ENCODE measurements around the gene DNAJB6.

The DNAJB6 gene

DNA sequence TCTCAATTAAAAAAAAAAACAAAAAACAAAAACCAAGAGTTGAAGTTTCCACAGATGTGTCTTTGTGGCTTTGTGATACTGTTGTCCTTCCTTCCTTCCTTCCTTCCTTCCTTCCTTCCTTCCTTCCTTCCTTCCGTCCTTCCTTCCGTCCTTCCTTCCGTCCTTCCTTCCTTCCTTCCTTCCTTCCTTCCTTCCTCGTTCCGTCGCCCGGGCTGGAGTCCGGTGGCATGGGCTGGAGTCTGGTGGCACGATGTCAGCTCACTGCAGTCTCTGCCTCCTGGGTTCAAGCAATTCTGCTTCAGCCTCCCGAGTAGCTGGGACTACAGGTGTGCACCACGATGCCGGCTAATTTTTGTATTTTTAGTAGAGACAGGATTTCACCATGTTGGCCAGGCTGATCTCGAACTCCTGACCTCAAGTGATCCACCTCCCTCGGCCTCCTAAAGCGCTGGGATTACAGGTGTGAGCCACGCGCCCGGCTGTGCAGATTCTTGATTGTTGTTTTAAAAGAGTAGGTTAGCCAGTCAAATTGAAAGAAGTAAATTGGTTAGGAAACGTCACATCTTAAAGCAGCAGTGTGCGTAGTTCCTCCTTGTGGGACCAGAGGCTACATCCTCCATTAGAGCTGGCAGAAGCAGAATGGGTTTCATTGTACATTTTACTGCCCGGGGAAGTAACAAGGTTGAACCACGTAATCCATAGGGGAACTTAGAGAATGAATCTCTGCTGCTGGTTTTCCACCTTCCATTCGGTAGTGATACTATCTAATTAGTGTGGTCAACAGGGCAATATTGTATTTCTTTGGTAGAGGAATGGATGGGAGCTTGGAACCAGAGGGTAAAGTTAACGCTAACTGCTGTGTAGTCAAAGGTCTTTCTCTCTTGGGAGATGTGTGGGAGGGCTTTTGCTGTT is 20.6 kb downstream of the DNAJB6 start:
- TF ChIP-seq CTCF (IDR thresholded peaks at IDR 0.05), result no peak

GRCh38 chr7:157358041-157358752 is 21.4 kb downstream of the DNAJB6 start:
- TF ChIP-seq CTCF (IDR thresholded peaks at IDR 0.05), result no peak

GRCh38 chr7:157358753-157359096 is 21.9 kb downstream of the DNAJB6 start:
- TF ChIP-seq CTCF (IDR thresholded peaks at IDR 0.05), result no peak

DNA sequence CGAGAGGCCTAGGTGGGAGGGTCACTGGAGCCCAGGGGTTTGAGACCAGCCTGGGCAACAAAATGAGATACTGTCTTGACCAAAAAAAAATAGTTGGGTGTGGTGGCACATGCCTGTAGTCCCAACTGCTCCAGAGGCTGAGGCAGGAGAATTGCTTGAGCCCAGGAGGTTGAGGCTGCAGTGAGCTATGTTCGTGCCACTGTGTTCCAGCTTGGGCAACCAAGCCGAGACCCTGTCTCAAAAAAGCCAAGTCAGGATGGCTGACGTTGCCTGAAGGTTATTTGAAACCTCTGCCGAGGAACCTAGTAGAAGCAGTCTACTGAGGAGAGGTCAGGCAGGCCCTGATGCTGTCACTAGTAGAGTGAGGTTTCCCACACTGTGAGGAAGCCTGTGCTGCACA is 22.8 kb downstream of the DNAJB6 start:
- TF ChIP-seq CTCF (IDR thresholded peaks at IDR 0.05), result no peak

DNA sequence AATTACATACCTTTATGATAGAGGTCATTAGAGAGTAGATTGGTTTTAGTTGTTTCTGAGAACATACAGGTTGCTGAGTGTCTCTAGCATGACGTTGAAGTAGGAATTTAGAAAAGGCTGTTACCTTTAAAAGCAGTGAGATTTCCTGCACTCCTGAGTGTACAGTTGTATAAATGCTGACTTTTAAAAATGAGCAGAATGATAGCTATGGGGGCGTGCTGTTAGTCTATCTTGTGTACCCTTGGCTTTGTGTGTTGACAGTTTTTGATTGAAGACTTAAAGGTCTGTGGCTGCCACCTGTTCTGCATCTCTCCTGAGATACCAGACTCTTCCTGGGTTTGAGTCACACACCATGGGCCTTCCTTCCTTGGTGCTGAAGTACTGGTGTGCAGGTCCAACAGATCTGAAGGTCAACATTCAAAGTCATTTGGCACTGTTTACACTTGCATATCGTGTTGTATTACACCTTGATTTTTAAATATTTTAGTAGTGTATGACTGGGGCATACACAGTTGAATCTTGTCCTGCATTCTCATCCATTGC is 23.8 kb downstream of the DNAJB6 start:
- no peak for TF ChIP-seq CTCF (IDR thresholded peaks at IDR 0.05)

DNA sequence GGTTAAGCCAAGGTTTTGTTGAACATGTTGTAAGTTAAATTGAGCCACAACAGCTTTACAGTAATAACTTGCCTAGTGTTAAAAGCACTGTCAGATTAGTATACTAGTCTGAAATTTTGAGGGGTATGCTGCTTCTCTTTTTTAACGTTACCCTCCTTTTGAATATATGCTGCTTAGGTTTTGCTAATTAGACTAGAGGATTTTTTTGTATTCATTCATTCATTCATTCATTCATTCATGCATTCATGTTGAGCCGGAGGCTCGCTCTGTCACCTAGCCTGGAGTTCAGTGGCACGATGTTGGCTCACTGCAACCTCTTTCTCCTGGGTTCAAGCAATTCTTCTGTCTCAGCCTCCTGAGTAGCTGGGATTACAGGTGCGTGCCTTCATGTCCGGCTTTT is 24.7 kb downstream of the DNAJB6 start:
- TF ChIP-seq CTCF (IDR thresholded peaks at IDR 0.05), result no peak

DNA sequence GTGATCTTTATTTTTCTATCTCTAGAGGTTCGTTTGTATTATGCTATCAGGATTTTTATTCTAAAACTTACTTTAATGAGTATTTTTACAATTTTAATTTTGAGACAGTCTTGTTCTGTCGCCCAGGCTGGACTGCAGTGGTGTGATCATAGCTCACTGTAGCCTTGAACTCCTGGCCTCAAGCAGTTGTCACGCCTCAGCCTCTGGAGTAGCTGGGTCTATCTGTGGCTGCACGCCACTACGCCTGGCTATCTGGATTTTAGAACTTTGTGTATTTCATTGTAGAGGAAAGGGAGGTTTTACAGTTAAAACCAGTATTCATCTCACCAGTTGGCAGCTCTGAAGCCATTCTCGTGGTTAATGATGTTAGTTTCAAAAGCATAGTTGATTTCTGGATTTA is 25.9 kb downstream of the DNAJB6 start:
- TF ChIP-seq CTCF (IDR thresholded peaks at IDR 0.05), result no peak
